NCI-H187 treated with DMSO at 0.1 percent for 48 hours (cell line): Measurements from ENCODE around the gene CKAP5.
"Not testable (repeated sequence)": the region's sequence is repeated elsewhere in the genome, so short reads cannot be mapped to it uniquely, and the experiment has no call there.

Experiments used
- DNase-seq: peaks from one replicate; lab custom pipeline; 2025; lab: John Stamatoyannopoulos, UW

CKAP5 gene

DNA sequence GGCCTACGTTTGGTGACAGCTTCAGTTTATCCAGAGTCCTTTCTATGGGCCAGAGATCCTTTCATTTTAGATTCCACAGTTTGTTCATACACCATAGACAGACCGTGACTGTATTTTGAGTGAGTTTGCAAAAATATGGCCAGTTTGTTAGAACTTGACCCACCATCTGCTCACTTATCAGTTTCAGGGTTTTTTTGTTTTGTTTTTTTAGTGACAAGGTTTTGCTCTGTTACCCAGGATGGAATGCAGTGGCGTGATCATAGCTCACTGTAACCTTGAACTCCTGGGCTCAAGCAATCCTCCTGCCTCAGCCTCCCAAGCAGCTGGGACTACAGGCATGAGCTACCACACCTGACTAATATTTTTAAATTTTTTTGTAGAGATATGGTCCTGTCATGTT is 9.1 kb upstream of the CKAP5 start:
- DNase-seq = no peak

DNA sequence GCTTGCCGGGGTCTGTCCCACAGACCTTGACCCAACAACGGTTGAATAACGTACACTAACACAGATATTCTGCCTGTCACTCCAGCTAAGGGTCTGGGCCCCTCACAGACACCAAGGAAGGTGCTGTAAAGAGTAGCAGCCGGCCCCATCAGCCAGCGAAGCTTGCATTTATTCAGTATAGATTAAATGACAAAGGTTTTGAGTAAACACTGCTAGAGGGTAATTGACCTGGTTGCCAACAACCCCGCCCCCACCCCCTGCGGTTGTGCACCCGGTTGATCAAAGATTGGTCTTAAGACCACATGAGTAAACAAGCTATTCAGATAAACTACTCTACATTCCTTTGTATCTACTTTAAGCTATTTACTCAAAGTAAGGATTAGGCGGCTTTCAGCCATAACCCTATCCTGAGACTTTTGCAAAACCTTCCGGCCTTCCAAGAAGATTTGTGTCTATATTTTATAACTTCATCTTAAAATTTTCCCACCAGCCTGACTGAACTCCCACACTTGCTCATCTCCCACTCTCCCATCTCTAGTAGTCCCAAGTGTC is 4.8 kb upstream of the CKAP5 start:
- no peak for DNase-seq

DNA sequence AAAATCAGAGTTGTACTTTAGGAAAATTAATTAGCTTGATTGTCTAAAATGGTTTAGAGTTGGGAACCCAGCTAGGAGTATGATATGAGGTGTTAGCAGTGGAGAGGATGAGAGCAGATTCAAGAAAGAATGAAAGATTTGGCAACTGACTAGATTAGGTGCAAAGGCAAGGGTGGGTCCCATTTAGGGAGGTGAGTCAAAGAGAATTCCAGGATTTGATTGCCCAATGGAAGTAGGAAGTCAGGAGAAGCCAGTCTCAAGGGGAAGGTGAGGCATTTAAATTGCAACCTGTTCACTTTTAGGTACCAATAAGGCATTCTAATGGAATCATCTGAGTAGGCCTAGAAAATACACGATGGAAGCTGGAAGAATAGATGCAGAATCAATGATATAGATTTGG is 3.6 kb upstream of the CKAP5 start:
- no peak for DNase-seq

DNA sequence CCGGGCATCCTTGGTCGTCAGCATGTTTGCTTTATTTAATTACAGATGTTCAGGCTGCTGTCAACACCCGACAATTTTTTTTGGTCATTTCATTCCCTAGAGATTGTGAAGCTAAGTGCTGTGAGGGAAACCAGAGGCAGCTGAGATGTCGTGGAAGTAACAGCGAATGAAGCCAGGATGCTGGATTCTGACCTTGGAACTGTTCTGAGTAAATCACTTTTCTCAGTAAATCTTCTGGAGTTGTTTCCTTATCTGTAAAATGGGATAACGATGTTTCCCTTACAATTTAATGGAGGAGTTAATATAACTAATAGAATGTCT is 390 bp upstream of the CKAP5 start:
- no peak for DNase-seq

DNA sequence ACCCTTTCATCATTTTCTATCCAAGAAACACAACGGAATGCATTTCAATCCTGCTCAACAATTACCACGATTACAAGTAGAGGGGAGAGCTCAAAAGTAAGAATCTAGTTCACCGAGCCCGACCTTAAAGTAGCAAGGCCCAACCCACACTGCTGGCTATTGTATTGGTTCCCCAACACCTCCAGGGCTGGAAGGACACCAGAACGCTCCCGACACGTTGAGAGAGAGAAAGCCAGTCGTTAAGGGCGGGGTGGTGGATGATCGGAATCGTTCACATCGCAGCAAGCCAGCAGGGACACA is 690 bp downstream of the CKAP5 start:
- DNase-seq = no peak

DNA sequence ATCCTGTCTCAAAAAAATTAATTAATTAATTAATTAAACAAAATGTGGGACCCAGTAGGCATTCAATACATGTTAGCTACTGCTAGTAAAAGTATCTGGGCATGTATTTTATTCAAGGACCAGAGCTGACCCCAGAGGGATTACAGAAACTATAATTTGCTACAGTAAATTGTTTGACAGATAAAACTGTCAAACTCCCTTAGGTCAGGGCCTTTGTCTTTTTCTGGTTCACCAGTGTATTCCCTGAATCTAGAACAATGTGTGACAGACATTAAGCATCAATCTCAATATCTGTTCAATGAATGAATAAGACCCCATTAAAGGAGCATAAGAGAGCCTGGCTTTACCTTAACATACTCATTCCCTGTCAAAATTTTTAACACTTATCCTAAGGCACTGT is 6.0 kb downstream of the CKAP5 start:
- no peak for DNase-seq

DNA sequence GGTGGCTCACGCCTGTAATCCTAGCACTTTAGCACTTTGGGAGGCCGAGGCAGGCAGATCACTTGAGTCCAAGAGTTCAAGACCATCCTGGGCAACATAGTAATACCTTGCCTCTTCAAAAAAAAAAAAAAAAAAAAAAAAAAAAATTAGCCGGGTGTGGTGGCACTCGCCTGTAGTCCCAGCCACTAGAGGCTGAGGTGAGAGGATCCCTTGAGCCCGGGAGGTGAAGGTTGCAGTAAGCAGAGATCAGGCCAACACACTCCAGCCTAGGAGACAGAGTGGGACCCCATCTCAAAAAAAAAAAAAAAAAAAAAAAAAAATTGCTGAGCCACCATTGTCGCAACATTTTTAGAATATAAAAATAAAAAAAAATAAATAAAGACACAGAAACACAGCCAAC is 7.6 kb downstream of the CKAP5 start:
- DNase-seq = no peak

DNA sequence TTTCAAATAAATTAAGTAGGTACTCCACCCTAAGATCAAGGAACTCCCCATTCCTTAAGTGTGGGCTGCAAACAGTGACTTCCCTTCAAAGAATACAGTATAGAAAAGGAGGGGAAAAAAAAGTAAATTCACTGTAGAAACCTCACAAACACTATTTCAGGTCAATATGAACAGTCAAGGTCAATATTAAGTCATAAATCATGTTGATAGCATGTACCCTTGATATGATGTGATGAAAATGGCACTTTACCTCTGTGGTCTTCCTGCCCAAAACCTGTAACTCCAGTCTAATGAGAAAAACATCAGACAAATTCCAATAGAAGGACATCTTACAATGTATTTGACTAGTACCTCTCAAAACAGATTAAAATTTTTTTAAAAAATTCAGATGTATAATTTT is 8.2 kb downstream of the CKAP5 start:
- DNase-seq = no peak

DNA sequence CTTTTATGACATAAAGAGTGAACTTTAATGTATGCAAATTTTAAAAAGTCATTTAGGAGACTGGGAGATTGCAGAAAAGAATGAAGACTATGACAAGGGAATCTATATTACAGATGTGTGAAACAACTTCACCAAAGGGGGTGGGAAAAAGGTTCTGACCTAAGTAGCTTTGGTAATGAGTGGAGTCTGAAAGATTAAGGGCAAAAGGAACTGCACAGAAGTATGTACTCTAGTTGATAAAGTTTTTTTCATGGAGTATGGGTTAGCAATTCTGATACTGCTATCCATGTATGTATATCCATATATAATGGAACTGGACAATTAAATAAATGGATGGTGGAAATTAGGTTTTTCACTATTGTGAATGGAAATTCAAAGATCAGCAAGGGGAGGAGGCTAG is 9.2 kb downstream of the CKAP5 start:
- no peak for DNase-seq

DNA sequence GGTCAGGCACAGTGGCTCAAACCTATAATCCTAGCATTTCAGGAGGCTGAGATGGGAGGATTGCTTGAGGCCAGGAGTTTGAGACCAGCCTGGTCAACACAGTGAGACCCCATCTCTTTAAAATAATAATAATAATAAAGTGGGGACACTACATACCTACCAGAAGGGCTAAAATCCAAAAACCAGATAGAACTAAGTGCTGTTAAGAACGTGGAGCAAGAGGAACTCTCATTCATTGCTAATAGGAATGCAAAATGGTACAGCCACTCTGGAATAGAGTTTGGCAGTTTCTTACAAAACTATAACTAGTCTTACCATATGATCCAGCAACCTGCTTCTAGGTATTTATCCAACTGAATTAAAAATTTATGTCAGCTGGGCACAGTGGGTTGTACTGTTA is 9.6 kb downstream of the CKAP5 start:
- no peak for DNase-seq

DNA sequence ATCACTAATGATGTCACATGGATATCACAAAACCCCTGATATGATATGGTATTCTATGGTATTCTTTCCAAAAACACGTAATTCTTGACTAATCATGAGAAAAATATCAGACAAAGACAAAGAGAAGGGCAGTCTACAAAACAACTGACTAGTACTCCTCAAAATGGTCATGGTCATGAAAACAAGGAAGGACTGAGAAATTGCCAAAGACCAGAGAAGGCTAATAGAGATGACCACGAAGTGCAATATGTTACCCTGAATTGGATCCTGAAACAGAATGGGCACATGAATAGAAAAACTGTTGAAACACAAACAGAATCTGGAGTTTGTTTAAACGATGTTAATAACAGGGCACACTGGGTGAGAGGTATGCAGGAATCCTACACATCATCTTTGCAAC is 10.2 kb downstream of the CKAP5 start:
- no peak for DNase-seq

DNA sequence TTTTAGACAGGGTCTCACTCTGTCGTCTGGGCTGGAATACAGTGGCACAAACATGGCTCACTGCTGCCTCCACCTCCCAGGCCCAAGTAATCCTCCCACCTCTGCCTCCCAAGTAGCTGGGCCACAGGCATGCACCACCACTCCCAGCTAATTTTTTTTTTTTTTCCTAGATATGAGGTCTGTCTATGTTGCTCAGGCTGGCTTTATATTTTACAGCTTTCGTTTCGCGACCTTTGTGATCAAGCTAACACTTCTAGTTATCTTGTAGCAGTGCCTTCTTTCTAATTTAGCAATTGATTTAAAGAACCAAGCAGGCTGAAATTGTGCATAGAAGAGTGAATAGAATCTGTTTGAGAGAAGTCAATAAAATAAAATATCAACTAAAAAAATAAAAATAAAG is 11.3 kb downstream of the CKAP5 start:
- DNase-seq = no peak

DNA sequence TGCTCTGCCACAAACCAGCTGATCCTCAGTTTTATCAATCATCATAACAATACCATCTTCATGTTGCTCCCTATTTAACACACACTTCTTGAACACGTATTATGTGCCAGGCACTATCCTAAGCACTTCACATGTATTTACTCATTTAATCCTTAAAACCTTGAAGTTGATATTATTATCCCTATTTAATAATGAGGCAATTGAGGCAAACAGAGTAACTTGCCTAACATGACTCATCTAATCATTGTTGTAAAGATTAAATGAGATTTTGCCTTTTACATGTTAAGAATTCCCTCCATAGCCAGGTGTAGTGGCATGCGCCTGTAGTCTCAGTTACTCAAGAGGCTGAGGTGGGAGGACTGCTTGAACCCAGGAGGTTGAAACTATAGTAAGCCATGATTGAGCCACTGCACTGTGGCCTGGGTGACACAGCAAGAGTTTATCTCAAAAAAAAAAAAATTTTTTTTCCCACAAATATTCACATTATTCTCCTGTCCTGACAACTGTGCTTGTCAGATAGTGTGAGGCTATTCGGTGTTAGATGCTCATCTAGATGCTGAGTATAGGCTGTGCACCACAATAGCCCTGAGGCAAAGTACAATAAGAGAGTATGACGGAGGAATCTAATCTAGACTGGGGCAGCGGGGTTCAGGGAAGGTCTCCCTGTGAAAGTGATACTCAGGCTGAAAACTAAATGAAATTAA is 13.4 kb downstream of the CKAP5 start:
- no peak for DNase-seq

DNA sequence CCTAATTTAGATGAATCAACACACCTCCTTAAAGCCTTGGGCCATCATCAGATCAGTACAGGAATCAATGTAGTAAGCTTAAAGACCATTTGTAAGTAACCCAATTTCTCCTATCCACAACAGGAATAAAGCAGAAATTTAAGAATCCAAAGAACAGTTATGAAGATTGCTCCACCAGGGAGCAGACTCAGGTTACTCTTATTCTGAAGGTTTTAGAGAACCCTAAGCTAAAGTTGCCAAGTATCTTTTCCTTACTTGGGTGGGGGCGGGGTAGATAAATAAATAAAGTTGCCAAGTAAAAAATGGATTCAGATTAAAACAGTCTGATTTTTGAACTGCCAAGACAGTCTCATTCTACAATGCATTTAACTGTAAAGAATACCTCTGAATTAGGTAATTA is 18.1 kb downstream of the CKAP5 start:
- DNase-seq = no peak

DNA sequence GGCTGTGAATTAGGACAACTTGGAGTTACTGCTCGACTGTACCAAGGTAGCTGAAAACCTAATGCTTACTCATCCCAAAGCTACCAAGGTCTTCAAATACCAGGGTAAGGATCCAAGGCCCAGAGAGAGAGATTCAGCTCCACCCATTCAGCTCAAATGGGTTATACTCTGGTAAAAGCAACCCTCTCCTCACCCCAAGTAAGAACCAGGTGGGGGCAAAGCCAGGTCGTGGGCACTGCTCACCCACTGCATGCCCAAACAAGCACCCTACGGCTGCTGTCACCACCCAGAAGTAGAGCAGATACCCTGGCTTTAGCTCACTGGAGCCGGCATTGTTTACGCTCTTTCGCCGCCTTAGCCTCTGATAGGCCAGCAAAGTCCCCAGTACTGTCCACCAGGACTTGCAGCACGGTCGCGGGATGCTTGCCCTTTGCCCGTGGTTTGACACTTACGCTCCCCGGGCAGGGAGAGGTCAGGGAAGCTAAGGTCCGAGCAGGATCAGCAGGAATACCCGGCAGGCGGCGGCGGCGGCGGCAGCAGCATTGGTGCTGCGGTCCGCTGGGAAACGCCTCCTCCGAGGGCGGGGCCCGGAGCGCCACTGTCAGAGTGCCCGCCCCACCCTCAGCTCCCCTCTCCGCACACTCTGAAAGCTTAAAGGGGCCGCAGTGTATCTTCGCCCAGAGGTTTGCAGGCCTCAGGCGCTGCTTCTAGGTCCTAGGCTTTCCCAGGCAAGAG is 19.6 kb downstream of the CKAP5 start:
- no peak for DNase-seq

DNA sequence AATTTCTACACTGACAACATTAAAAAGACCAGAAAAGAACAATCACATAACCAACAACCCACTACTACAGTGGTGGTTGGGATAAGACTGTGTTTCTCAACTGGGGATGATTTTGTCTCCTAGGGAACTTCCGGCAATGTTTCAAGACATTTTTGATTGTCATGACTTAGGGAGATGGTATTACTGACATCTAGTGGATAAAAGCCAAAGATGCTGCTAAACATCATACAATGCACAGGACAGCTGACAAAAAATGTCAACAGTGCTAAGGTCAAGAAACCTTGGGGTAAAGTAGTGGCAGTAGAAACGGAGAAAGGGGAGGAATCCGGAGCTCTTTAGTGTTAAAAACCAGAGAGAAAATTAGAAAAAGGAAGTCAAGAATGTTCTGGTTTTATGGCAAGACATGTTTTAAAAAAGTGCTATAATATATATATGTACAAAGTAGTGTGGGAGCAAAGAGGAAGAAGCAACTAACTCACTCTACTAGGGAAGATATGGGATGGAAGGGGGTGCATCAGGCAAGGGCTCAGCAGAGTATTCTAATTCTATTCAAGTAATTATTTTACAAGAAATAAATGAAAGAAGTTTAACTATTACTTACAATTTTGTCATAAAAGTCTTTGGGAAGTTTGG is 37.2 kb downstream of the CKAP5 start:
- DNase-seq = no peak

DNA sequence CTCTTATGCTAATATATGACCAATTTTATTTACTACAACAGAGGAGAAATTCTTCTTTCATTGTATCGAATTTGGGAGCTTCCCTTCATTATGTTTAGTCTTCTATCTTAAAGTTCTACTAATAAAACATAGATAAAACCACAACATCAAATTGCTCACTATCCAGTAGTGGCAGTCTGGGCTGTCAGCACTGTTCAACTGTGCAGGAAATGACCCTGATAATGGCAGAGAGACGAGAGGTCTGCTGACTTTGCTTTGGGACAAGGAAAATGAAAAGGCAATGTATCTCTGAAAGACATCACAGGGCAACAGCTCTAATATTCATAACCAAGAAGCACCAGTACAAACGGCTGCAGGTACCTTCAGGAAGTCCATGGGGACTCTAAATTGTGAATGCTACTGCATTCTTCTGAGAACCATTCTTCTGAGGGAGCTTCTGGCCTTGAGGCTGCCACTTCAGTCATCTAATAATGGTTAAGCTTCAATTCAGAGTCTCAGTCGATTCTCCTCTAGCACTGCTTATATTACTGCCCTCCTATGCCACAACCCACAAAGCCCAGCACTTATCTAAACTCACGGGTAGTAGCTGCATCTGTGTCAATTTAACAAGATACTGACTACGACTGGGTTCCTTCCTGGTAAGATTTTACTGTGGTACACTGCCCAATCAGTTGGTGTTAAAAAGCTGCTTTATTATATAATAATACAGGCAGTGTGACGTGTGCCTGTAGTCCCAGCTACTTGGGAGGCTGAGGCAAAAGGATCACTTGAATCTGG is 44.2 kb downstream of the CKAP5 start:
- no peak for DNase-seq

DNA sequence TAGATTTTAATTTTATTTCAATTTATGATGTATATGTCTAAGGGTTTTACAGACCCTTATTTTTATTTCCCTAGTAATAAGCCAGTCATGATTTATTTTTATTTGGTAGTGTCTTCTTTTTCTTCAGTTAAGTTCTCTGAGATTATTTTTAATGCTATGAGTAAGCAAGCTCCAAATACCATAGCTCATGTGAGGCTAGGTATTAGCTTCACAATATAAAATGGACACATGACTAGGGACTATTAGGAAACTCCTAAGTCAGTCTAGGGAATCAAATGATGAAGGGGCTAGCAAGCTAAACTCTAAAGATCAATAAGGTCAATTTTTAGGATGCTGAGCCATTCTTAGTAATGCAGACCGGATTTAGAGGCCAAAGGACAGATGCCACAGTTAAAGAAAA is 45.9 kb downstream of the CKAP5 start:
- no peak for DNase-seq

DNA sequence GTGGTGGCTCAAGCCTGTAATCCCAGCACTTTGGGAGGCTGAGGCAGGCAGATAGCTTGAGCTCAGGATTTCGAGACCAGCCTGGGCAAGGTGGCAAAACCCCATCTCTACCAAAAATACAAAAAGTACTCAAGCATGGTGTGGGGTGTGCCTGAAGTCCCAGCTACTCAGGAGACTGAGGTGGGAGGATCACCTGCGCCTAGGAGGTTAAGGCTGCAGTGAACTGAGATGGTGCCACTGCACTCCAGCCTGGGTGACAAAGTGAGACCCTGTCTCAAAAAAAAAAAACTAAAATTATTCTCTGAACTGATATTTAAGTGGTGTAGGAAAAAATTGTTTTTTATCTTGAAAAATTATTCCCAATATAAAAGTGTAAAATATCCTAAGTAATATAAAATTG is 46.4 kb downstream of the CKAP5 start:
- not testable (repeated sequence) for DNase-seq

DNA sequence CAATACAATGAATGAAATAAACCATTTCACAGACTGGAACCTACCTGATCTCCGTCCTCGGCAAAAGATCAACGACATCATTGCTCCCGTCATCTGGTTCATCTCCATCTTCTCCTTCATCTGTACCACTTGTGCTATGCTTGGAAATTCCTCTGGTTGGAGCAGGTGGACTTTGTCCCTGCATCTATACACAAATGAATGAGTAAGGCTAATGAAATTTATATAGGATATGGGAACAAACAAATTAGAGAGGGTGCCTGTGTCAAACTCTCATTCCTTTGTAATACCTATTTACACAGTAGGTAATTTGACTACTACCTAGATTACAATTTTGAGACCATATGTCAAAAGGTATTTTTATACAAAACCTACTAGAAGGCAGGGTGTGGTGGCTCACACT is 67.7 kb downstream of the CKAP5 start:
- no peak for DNase-seq

DNA sequence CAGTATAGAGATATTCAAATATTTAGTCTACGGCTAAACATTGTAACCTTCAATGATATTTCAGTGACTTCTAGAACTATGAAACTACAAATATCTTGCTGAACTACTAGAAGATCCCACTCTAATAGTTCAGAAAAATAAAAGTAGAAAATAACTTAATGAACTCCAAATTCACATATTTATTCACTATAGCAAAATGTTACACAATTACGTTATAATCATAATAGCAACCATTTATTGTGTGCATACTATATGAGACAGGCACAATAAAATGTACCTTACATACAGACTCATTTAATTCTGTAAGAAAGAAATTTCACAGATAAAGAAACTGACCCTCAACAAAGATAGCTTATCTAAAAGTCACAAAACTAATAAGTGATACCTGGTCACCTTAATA is 69.2 kb downstream of the CKAP5 start:
- DNase-seq = no peak

DNA sequence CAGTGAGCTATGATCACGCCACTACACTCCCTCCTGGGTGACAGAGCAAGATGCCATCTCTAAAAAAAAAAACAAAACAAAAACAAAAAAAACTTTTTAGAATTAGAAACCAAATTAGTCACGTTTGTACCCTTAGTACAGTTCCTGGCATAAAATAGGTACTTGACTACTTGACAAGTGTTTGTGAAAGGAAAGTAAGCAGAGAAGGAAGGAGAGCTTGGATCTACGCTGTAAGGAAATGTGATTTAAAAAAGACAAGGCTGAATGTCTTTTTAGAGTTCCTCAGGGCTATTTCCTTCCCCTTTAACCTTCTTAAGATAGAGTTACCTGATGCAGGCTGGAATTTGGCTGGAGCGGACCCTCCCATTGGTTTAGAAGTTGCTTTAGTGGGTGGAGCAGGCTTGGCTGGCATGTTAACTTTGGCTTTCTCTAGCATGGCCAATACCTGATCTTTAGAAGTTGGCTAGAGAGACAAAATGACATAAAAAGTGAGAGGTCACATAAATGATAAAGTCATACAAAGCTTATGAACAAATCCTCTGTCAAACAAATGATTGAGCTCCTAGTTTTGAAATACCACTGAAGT is 76.4 kb downstream of the CKAP5 start:
- DNase-seq = no peak
